Stimulated activated CD8-positive, alpha-beta memory T cell treated with anti-CD3 and anti-CD28 coated beads, Interleukin-4, amount 100 ng/mL, for 1 hour (primary cell): ENCODE results near the gene TCFL5.
"Not testable (repeated sequence)": the region's sequence is repeated elsewhere in the genome, so short reads cannot be mapped to it uniquely, and the experiment has no call there.

Experiments
- DNase-seq, 2 donors: peaks; one replicate each; pipeline ENCODE4 v3.0.0-alpha.2; 2020; ENCODE audit warnings: low read depth in 2 of 2, low spot score in 1 of 2

The TCFL5 gene

DNA sequence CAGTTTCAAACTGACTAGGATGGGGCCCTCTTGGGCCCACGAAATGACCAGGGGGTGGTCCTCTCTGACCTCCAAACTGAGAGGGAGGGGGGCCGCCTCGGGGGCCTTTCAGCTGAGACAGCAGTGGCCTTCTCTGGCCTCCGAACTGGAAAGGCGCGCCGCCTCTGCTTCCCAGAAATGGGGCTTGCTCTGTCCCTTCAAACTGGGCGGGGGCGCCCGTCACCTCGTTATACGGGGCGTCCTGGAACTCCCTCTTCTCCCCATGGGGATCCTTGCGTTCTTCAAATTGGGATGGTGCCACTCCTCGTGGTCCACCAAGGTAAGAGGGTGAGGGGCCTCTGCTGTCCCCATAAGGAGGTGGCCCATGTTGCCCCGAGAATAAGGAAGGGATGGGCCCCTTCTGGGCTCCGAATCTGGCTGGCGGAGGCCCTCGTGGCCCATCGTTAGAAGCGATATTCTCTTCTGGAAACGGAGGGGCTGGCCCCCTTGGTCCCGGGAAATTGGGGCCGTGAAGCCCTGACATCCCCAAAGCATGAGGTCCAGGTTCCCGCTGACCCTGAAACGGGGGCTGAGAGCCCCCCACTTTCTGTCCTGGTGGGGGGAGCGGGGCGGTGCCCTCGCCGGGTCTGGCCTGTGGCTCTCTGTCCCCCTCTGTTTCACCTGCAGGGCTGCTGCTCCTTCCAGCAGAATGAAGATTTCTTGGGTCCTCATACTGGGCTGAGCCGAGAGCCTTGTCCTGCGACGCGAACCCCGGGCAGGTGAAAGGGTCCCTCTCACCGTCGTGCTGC lies 18.7 kb upstream of the TCFL5 start:
- DNase-seq = no peak

DNA sequence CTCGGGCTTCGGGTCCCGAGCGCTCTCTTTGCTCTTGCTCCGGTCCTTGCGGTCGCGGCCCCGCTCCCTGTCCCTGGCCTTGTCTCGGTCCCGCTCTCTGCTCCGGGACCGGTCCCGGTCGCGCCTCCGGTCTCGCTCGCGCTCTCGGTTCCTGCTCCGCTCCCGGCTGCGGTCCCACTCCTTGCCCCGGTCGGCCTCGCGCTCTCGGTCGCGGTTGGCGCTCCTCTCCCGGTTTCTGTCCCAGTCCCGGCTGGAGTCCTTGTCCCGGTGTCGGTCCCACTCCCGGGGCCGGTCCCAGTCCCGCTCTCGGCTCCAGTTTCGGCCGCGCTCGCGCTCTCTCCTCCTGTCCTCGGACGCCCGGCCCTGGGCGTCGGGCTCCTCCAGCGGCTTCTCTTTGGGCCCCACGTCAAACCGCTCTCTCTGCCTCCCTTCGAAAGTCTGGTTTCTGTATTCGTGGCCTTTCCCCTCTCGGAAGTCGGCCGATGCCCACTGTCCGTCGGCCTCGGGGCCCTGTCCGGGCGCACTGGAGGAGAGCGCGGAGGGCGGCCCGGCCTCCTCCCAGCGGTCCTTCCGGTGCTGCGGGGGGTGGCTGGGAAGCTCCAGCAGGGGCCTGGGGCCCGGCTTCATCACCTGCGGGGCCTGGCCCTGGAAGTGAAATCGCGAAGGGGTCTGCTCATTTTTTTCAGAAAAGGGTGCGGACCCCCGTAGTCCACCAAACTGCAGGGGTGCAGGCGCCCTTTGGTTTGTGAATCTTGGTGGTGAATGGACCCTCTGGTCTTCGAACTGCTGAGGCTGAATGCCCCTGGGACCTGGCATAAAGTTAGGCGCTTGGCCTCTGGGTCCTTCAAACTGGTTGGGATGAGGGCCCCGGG lies 17.9 kb upstream of the TCFL5 start:
- DNase-seq = no peak

DNA sequence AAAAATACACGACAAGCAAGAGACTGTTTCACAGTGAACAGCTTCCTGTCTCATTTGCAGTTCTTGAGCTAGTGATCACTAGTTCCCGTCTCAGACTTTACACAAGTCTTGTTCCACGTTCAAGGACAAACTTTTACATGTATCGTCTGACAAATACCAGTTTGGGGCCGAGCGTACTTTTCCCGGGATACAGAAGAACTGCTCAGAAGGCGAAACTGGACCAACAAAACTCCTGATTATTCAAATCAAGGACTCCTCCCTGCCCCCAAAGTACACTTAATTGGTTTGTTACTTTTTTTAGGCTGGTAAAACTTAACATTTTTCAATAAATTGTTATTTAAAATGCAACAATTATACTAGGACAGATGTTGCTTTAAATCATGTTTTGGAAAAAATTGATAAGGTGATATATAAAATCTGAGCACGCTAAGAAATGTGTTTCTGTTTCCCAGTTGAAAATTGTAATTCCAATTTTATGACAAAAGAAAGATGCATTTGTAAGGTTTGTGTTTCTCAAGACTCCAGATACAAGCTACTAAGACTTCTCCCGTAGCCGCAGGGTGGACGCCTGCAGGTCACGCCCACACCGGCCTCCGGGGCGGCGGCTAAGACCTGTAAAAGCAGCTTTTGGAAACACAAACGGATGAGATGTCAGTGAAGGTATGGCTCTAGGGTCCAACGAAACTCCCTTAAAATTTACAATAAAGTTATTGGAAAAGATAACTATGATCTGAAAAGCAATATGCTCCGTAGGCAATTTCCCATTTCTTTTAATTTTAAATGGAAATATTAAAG lies 16.8 kb upstream of the TCFL5 start:
- no peak for DNase-seq

DNA sequence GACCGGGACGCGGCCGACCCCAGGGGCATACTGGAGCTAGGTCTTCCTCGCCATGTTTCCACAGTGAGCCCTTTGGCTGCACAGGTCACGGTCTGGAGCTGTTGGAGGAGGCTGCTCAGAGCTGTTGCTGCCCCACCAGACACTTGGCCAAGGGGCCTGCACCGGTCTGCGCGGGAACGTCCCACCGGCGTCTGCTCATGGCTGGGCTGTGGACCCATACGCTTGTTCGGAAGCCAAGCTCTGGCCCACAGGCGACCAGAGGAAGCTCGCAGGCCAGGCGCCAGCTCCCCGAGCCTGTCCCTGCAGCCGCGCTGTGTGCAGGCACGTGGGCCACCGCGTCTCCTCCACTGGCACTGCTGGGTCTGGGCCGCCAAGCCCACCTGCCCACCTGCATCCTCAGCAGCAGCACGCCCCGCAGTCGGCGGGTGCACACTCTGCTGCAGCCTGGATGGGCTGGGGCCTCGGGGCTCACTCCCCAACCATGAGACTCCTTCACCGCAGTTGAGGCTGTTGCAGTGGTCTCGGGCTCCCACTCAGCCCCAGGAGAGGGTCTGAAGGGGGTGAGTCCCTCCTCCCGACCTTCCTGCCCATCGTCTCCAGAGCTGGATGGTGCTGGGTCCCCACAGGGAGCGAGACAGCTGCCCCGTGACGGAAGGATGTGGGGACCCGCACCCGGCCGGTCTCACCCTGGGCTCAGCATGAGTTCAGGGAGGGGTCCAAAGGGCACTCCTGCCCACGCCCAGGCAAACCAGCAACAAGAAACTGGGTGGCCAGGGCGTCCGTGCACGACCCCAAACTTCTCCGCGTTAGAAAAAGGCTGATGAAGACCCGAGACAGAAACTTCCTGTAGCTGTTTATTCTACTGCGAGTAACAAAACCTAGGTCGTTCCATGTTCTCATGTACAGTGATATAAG lies 15.5 kb upstream of the TCFL5 start:
- DNase-seq = no peak

DNA sequence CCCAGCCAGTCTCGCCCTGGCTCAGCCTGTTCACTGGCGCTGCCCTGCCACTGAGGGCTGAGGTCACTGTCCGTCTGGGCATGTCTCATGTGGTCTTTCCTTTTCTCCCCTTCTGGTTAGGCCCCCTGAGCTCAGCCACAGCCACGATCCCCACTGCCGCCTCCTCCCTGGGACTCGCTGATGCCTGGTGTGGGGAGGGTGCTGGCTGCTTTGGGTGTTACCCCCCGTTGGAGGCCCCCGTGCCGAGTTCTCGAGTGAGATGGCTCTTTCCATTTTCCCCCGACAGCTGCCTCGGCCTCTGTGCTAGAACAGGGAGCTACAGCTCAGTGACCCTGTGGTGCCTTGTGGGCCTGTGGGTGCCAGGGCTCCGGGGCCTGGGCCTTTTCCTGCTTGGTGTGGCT lies 14.9 kb upstream of the TCFL5 start:
- DNase-seq = no peak

DNA sequence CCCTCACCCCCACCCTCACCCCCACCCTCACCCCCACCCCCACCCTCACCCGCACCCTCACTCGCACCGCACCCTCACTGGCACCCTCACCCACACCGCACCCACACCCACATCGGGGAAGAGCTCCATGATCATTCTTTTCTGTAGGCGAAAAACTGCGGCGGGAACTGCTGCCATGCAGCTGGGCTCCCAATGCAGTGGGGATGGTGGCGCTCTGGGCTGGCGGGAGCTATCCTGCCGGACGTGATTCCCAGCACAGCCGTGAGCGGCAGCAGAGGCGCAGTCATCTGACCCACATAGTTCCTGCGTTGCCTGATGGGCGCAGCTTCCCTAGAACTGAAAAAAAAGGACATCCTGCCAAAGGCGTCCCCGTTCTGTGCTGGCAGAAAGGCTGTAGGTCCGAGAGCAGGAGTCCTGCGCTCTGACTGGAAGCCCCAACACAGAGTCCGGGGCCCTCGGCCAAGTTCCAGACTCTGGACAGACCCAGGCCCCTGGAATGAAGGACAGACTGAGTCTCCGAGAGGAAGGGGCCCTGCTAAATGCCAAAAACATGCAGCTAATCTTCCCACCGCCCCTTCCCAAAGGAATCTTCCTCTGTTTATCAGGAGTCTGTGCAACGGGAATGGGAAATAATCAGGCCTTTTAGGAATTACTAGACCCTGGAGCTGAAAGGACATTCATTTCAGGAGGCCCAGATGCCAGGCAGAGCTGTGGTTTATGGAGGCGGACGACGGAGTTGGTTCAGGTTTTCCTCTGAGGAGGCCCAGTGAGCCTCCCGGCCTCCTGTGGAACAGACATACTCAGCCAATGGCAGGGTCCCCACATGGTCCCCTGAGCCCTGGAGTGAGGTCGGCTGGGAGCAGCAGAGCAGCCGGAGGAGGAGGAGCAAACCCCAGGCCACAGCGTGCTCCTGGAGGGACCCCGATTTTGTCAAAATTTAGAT lies 14.1 kb upstream of the TCFL5 start:
- no peak for DNase-seq

DNA sequence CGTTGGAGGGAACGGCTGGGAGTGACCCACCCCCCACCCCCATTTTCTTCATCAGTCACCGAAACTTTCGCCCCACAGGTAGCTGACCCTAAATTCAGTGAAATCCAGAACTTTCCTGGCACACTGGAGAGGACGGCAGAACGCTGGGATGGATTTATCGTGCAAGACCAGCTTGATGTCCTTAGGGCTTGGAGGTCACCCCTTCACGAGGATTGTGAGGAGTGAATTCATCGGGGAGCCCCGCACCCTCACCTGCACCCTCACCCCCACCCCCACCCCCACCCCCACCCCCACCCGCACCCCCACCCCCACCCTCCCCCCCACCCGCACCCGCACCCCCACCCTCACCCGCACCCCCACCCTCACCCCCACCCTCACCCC lies 13.3 kb upstream of the TCFL5 start:
- no peak for DNase-seq

DNA sequence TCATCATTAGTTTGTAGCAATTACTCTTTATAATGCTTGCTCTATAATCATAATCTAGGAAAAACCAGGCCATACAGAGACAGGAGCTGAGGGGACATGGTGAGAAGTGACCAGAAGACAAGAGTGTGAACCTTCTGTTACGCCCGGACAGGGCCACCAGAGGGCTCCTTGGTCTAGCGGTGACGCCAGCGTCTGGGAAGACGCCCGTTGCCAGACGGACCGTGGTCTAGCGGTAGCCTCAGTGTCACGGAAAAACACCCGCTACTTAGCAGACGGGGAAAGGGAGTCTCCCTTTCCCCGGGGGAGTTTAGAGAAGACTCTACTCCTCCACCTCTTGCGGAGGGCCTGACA lies 12.0 kb upstream of the TCFL5 start:
- not testable (repeated sequence) for DNase-seq

DNA sequence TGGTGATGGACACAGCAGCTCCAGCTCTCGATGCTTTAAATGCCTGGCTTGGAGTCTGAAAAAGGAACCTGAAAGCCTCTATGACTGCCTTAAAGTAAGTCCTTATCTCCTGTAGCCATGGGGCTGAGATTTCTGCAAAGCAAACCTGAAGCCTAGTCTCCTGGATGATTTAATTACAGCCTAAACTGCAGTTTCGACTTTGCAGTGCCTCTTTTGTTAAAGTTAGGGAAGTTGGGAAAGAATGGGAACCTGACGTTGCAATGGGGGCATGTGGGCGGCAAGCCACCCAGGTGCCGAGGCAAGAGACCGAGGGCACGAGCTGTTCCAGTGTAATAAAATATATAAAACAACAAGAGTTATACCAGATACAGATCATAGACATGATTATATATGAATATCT lies 11.7 kb upstream of the TCFL5 start:
- DNase-seq = no peak

DNA sequence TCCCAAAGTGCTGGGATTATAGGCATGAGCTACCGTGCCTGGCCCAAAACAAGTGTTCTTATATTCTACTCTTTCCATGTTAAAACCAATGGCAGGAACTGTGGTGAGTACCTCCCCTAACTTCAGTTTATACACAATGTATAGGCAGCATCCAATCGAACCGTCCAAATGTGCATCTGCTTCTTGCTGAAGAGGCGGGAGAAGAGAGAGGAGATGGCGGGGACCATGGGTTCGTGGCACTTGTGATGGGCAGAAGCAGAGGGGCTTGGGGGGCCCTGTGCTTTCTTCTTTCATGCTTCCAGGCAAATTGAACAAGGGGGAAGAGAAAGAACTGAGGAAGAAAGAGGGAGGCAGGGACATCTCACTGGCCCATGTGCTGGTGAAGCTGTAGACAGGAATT lies 11.2 kb upstream of the TCFL5 start:
- no peak for DNase-seq

DNA sequence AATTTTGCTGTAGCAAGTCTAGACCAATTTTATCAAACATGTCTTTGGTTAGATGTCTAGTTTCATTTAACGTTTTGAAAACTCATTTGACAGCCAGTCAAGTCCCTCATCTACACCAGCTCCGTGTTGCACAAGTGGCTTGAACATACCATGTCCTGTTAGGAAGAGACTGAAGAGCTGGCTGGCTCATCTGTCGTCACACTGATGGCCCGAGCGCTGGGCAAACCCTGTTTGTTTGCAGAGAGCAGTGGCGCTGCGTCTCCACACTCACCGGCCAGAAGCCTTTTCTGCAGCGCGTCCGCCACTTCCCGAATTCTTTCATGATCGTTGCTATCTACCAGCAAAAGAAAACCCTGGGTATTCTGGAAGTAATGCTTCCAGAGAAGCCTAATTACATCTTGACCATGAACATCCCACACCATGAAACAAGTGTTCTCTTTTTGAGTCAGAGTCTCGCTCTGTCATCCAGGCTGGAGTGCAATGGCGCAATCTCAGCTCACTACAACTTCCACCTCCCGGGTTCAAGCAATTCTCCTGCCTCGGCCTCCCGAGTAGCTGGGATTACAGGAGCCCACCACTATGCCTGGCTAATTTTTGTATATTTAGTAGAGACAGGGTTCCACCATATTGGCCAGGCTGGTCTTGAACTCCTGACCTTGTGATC lies 10.7 kb upstream of the TCFL5 start:
- no peak for DNase-seq

DNA sequence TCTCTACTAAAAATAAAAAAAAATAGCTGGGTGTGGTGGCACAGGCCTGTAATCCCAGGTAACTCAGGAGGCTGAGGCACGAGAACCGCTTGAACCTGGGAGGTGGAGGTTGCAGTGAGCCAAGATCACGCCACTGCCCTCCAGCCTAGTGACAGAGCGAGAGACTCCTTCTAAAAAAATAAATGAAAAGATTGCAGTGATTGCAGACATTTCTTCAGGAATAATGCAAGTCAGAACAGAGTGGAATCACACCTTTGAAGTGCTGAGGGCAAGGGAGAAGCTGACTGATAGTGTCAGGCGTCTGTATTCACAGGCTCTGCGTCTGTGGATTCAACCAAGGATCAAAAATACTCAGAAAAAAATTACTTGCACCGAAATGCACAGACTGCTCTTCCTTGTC lies 2.6 kb upstream of the TCFL5 start:
- DNase-seq = no peak

DNA sequence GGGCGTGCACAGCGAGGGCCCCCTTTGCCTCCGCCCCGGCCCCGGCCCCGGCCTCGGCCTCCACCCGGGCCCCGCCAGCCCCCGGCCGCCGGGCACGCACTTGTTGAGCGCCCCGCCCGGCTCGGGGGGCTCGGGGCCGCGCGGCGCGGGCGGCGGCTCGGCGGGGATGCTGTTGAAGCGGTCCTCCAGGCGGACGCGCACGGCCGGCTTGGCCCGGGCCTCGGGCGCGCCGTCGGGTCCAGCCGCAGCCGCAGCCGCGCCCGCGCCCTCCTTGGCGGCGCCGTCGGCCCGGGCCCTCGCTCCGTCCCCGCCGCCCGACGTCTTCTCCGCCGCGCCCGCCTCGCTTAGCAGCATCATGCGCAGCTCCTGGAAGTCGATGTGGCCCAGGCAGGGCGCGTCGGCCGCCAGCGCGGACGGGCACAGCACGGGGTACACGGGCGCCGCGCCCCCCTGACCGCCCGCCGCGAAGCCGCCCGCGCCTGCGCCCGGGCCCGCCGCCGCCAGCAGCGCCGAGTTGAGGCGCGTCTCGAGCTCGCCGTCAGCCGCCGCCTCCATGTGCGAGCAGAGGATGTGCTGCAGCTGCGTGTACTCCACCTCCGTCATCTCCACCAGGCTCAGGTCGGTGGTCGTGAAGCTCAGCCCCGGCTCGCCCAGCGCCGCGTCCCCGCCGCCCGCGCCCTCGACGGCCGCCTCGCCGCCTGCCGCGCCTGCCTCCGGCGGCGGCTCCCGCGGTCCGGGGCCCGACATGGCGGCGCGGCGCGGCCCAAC lies 514 bp downstream of the TCFL5 start:
- peak in 1 of 2 donors; percentile 4 for DNase-seq

DNA sequence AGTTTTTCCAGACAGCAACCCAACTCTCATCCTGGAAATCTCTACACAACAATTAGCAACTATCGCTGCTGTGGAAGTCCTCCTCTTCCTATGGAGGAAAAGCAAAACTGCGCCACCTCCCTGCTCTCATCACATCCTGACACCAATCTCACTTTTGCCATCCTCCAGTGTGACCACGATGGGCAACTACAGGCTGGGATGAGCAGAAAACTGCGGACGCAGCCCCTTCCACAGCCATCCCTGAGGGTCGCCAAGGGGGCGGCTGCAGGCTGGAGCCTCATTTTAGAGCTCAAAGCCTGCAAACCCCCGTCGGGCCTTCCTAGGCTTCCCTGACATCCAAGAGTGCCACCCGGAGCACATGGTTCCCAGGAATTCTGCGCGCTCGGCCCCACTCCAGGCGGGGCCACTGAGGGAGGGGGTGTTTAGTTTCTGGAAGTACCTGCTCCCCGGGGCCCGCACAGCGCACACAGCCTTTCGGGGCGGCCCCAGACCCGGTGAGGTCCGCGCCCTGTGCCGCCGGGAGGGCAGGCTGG lies 1.2 kb downstream of the TCFL5 start:
- DNase-seq = no peak

DNA sequence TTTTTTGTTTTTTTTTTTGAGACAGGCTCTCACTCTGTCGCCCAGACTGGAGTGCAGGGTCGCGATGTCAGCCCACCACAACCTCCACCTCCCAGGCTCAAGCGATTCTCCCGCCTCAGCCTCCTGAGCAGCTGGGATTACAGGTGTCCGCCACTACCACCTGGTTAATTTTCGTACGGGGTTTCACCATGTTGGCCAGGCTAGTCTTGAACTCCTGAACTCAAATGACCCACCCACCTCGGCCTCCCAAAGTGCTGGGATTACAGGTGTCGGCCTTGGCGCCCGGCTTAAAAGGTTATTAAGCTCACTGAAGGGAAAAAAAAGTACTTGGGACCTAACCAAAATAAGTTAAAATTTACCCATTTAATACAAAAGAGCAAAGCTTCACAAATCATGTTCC lies 1.9 kb downstream of the TCFL5 start:
- no peak for DNase-seq

DNA sequence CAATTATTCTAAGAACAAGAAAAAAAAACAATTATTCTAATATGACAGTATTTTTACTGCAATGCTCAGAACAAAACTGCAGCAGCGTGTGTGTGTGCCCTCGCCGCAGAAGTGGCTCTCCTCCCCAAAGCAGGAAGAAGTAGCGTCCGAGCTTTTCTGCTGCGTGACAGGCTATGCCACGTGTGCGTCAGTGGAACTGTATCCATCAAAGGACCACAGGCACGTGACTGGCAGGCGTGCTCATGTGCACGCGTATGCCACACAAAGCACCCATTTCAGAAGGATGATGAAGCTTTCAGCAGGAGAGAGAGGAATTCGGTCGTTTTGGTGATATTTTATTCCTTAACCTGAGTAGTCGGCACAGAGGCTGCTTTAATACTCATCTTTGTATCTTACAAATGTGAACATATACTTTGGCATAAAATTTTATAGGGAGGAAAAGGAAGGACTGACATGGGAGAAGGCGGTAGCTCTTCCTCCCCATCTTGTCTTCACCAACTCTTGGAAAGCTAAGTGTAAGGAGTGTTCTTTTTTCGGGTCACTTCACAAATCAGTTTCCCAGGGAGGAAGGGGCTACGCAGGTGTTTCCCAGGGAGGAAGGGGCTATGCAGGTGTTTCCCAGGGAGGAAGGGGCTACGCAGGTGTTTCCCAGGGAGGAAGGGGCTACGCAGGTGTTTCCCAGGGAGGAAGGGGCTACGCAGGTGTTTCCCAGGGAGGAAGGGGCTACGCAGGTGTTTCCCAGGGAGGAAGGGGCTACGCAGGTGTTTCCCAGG lies 3.4 kb downstream of the TCFL5 start:
- no peak for DNase-seq

DNA sequence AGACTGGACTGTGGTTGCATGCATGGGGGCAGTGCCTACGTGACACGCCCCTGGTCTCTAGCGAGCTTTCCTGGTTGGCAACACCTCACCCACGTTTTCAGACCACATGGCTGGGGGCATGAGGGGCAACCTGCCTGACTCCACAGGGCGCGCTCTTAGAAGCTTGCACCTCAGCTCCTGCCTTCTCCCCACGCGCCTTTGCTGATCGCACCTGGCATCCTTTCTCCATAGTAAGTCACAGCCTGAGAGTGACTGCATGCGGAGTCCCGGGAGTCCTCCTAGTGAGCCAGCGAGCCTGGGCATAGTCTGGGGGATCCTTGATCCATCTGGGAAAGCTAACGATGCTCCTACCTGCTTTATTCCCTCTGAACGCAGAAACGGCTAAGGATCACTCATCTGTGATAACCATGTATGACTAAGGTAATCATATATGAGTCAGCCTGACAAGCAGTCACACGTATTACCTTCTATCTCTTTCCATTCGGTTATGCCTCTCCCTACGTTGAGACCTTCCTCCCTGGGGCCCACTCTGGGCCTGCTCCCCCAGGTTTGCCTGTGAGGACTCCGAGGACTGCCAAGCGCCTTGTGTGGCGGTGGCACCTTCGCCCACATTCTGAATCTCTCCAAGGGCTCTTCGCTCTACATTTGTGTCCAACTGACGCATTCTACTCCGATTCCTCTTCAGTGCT lies 4.5 kb downstream of the TCFL5 start:
- no peak for DNase-seq
